ENCODE results near the gene CTIF.

DNA sequence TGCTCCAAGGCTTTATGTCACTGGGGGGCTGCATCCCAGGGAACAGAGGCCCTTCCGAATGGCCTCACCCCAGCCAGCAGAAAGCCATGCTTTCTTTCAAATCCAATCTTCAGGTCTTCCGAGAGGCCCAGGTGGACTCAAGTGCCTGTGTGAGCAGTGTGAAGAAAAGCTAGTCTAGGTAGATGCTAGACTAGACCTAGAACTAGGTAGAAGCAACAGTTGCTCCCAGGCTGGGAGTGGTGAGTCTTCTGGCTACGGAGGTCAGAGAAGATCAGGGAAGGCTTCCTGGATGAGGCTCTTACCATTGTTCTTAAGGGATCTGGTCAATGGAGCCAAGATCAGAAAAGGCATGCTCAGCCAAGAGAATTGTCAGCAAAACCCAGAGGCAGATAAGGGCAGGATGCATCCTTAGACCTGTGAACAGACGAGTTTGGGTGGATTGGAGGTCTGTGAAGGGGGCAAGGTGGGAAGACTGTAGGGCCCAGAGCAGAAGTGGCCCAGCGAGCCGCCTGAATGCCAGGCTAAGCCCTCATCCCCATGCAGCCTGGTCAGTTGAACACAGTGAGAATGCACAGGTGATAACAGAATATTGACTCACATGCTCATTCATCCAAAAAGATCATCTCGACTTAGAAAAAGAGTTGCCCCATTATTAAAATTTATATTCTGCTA, 301.1 kb downstream of the CTIF start:
- TF ChIP-seq, protein P1, sequence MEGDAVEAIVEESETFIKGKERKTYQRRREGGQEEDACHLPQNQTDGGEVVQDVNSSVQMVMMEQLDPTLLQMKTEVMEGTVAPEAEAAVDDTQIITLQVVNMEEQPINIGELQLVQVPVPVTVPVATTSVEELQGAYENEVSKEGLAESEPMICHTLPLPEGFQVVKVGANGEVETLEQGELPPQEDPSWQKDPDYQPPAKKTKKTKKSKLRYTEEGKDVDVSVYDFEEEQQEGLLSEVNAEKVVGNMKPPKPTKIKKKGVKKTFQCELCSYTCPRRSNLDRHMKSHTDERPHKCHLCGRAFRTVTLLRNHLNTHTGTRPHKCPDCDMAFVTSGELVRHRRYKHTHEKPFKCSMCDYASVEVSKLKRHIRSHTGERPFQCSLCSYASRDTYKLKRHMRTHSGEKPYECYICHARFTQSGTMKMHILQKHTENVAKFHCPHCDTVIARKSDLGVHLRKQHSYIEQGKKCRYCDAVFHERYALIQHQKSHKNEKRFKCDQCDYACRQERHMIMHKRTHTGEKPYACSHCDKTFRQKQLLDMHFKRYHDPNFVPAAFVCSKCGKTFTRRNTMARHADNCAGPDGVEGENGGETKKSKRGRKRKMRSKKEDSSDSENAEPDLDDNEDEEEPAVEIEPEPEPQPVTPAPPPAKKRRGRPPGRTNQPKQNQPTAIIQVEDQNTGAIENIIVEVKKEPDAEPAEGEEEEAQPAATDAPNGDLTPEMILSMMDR (IDR thresholded peaks at IDR 0.05), result no peak
- no peak for TF ChIP-seq POLR2A (IDR thresholded peaks at IDR 0.05)
